GM12864 (cell line): ENCODE data around the gene ENGASE.

Experiments
- DNase-seq: peaks from one replicate; pipeline ENCODE4 v3.0.0-alpha.2; 2011; ENCODE audit warnings: low read depth
- H3K4me3 ChIP-seq: 2 replicates; pipeline ENCODE4 v1.5.1; 2011; ENCODE audit warnings: mild to moderate bottlenecking, low read depth, low read length, control low read depth
- TF ChIP-seq, protein P1 (sequence below): IDR thresholded peaks from 2 replicates; pipeline ENCODE4 v1.5.1; 2011; ENCODE audit warnings: low read depth, mild to moderate bottlenecking, moderate library complexity, low read length, control low read depth, inconsistent platforms; ENCODE audit errors: missing control alignments

Gene ENGASE

GRCh38 chr17:79054200-79054960, 20.2 kb upstream of the ENGASE start:
- H3K4me3 ChIP-seq = no peak overlapping the region
- TF ChIP-seq, protein P1, sequence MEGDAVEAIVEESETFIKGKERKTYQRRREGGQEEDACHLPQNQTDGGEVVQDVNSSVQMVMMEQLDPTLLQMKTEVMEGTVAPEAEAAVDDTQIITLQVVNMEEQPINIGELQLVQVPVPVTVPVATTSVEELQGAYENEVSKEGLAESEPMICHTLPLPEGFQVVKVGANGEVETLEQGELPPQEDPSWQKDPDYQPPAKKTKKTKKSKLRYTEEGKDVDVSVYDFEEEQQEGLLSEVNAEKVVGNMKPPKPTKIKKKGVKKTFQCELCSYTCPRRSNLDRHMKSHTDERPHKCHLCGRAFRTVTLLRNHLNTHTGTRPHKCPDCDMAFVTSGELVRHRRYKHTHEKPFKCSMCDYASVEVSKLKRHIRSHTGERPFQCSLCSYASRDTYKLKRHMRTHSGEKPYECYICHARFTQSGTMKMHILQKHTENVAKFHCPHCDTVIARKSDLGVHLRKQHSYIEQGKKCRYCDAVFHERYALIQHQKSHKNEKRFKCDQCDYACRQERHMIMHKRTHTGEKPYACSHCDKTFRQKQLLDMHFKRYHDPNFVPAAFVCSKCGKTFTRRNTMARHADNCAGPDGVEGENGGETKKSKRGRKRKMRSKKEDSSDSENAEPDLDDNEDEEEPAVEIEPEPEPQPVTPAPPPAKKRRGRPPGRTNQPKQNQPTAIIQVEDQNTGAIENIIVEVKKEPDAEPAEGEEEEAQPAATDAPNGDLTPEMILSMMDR = no peak
- no peak for DNase-seq

- TF ChIP-seq, protein P1 = no peak
- no peak for DNase-seq
Observed at GRCh38 chr17:79055197-79055596, 19.4 kb upstream of the ENGASE start.

DNA sequence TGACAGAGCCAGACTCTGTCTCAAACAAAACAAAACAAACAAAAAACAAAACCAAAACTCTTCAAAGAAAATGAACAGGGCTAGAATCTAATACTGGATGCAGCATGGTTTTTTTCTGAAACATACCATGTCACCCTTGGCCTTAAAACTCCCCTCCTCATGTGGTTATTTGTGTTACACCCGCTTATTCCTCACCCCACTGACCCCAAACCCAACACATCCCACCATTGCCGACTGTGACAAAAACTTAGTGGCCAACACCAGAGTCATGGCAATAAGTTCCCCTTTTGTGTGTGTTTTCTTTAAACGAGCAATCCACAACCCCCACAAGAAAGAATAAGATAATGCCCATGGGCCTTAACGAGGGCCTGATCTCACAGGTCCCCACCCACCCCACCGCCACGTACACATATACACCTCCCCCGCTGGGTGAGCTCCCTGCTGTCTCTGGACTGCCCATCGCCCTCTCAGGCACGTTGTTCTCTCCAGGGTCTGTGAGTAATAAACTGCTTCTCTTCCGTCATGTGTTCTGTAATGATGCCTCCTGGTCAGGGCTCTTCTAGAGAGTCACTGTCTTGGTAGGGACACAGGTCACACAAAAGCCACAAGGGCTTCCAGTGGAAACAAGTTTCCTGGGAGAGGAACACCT, 16.8 kb upstream of the ENGASE start:
- TF ChIP-seq, protein P1 = no peak
- no peak for DNase-seq
- H3K4me3 ChIP-seq = no peak overlapping the region

More at GRCh38 chr17:79055197-79055596, 19.4 kb upstream of the ENGASE start:
- no peak overlapping the region for H3K4me3 ChIP-seq

DNA sequence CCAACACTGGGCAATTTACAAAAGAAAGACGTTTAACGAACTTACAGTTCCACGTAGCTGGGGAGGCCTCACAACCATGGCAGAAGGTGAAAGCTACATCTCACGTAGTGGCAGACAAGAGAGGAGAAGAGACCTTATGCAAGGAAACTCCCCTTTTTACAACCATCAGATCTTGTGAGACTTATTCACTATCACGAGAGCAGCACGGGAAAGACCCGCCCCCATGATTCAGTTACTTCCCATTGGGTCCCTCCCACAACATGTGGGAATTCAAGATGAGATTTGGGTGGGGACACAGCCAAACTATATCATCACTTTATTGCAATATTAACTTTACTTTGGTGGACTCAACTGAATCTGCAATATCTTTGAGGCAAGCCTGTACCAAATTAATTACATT, 11.9 kb upstream of the ENGASE start:
- TF ChIP-seq, protein P1 = no peak
- DNase-seq = no peak
- H3K4me3 ChIP-seq = no peak overlapping the region

- TF ChIP-seq, protein P1 = no peak
- no peak overlapping the region for H3K4me3 ChIP-seq
- no peak for DNase-seq
Observed at GRCh38 chr17:79064026-79064425, 10.6 kb upstream of the ENGASE start.

- H3K4me3 ChIP-seq = no peak overlapping the region
- DNase-seq = no peak
- TF ChIP-seq, protein P1 = peak; percentile 59
Observed at GRCh38 chr17:79065105-79065670, 9.4 kb upstream of the ENGASE start.
